ENCODE data around the gene C5. TPM values are rescaled to one million over a fixed set of nuclear protein-coding genes. Genes with fewer than 3 reads are reported as not detected.

The C5 gene
- total RNA-seq, 2 experiments from 2014 or later: 0.99 to 1.6 TPM

DNA sequence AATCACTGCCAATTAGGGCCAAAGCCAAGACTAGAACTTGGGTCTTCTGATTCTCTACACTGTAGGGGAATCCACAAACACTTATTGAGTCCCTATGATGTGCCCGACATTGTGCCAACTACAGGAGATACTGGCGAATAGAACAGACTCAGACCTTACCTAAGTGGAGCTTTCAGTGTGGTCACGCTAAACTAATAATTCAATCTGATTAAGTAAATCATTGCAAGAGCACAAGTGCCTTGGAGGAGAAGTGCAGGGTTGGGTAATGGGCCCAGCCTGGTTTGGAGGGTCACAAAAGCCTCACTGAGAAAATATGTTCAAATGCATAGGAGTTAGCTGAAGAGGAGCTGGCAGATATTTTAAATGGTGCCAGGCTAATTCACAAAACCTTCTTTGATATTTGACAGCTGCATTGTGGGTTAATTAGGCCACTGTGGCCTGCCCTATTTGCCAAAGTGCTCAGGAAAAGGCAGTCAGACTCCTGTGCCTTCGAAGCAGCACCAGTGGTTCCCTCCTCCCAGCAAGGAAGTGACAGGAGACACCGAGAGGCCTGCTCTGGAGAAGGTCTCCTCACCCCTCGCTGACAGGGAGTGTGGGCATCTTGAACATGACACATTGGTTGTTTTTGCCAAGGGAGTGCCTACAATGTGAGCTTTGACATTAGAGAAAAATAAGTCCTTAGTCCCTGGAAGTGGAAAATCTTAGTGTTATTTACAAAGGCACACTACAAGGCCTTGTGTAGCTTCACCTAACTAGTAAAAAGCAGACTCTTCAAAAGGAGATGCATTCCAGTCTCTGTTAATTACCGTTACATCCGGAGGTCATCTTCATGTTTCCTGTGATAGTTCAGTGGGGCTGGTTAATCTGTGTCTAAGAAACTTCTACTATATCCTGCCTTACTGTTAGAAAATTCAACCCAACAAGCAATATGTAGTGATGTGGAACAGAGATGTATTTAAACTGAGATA lies 99.4 kb downstream of the C5 start:
- Mint-ChIP-seq H3K4me1 (ENCODE audit: low read depth) (no peaks in the 10 kb centered on the region), H3K36me3 (ENCODE audit: low read depth) (no peaks in the 10 kb centered on the region), H3K9me3 (no peaks in the 10 kb centered on the region)

DNA sequence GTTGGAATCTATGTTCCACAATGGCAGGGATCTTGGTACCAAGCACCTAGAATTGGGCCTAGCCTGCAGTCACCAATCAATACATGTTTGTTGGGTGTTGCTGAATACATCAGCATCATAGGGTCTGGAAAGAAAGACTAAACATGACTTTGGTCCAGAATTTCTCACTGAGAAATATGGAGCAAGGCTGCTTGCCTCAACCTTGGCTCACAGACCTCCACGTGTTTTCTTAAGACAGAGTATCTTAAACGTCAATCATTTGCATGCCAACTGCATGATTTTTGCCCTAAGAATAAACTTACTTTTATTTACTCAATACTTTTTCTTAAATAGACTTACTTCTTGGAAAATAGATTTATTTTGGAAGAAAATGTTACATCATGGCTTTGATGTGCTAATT lies 100.8 kb downstream of the C5 start:
- DNase-seq: no peak
- Mint-ChIP-seq H3K27ac (no peak overlapping the region), H3K4me1 (ENCODE audit: low read depth) (no peaks in the 10 kb centered on the region), H3K4me3 (no peak overlapping the region), H3K27me3 (ENCODE audit: low read depth) (no peaks in the 10 kb centered on the region), H3K9me3 (no peaks in the 10 kb centered on the region), H3K36me3 (ENCODE audit: low read depth) (no peaks in the 10 kb centered on the region)
- intact Hi-C loops (cut with micrococcal nuclease): no loop called here
- CTCF ChIA-PET: no interaction called here

More for the DNA sequence above, 99.4 kb downstream of the C5 start:
- intact Hi-C loops (cut with micrococcal nuclease): no loop called here
- CTCF ChIA-PET: interaction anchor here (0.6 to 1.8 kb wide), 3 partner anchors 14 to 34 kb away, joined by 3 to 5 read pairs (median 4); no protein-coding TSS in a partner anchor
- Mint-ChIP-seq H3K27me3 (ENCODE audit: low read depth) (no peaks in the 10 kb centered on the region), H3K27ac (no peak overlapping the region), H3K4me3 (no peak overlapping the region)
- DNase-seq: no peak

DNA sequence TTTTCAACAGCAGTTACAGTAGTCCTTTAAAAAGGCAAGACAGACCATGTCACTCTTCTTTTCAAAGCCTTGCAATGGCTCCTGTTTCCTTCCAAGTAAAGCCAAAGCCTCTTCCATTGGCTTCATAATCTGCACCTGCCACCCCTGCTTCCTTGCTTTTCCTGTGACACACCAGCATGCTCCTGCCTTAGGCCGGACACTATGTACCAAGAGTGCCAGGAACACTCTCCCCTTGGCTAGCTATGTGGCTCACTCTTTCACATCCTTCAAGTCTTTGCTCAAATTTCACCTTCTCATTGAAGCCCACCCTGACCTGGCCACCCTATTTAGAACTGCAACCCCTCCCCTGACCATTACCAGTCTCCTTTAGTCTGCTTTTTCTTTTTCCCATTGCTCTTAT lies 101.3 kb downstream of the C5 start:
- no peak for DNase-seq
- Mint-ChIP-seq H3K36me3 (ENCODE audit: low read depth) (no peaks in the 10 kb centered on the region), H3K27me3 (ENCODE audit: low read depth) (no peaks in the 10 kb centered on the region), H3K9me3 (no peaks in the 10 kb centered on the region), H3K27ac (no peak overlapping the region), H3K4me3 (no peak overlapping the region), H3K4me1 (ENCODE audit: low read depth) (no peaks in the 10 kb centered on the region)
- intact Hi-C loops (cut with micrococcal nuclease): no loop called here
- CTCF ChIA-PET: no interaction called here

DNA sequence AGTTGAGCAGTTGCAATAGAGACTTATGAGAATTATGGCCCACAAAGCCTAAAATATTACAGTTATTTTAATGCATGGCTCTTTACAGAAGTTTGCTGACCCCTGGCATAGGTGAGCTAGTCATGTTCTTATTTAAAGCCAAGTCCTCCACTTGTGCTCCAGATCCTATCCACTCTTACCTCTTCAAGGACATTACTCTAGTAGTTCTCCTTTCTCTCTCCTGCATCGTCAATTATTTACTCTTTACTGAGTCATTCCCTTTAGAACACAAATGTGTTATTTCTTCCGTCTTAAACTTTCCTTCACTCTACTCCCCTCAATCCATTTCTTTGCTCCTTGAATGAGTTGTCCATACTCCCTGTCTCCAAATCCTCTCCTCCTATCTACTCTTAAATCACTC lies 102.9 kb downstream of the C5 start:
- Mint-ChIP-seq H3K4me1 (ENCODE audit: low read depth) (no peaks in the 10 kb centered on the region), H3K36me3 (ENCODE audit: low read depth) (no peaks in the 10 kb centered on the region), H3K4me3 (no peak overlapping the region), H3K27me3 (ENCODE audit: low read depth) (no peaks in the 10 kb centered on the region), H3K27ac (no peak overlapping the region), H3K9me3 (no peaks in the 10 kb centered on the region)
- intact Hi-C loops (cut with micrococcal nuclease): no loop called here
- DNase-seq: no peak
- CTCF ChIA-PET: no interaction called here

DNA sequence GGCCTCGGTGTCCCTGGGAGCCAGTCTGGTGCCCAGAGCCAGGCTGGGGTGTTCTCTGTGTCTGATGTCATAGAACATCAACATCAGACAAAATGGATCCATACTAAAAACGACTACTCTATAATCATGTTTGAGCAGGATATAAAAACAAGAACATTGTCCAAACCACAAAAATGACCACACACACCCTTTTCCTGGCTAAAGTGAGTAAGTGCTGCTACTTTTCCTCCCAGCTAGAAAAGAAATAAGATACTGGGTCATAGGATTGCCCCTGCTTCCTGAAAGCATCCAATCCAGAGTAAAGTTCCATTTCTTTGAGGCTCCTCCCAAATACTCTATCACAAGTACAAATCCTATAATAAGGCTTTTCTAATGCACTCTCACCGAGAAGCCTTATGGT lies 103.8 kb downstream of the C5 start:
- H3K4me1 Mint-ChIP-seq (ENCODE audit: low read depth): no peaks in the 10 kb centered on the region
- no peaks in the 10 kb centered on the region for H3K36me3 Mint-ChIP-seq (ENCODE audit: low read depth)
- DNase-seq: no peak
- H3K27me3 Mint-ChIP-seq (ENCODE audit: low read depth): no peaks in the 10 kb centered on the region
- no peak overlapping the region for H3K27ac Mint-ChIP-seq
- CTCF ChIA-PET: no interaction called here
- intact Hi-C loops (cut with micrococcal nuclease): no loop called here
- no peak overlapping the region for H3K4me3 Mint-ChIP-seq
- no peaks in the 10 kb centered on the region for H3K9me3 Mint-ChIP-seq

DNA sequence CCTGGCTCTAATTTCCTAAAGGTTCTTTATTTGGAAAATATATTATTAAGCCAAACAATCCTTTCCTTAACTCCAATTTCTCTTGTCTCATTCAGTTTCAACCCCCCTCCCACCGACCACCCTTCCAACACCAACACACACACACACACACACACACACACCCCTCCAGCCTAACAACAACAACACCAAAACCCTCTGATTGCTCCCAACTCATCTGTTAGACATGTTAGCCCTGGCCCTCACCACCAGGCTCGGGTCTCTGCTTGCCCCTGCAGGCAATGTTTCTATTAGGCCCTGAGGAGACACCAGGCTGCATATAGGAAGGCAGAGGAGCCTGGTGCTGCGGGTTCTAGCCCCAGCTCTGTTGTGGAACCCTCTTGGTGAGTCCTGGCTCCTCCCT lies 105.1 kb downstream of the C5 start:
- H3K4me1 Mint-ChIP-seq (ENCODE audit: low read depth): no peaks in the 10 kb centered on the region
- H3K9me3 Mint-ChIP-seq: no peaks in the 10 kb centered on the region
- no peaks in the 10 kb centered on the region for H3K27me3 Mint-ChIP-seq (ENCODE audit: low read depth)
- no peak for DNase-seq
- no peaks in the 10 kb centered on the region for H3K36me3 Mint-ChIP-seq (ENCODE audit: low read depth)
- CTCF ChIA-PET: no interaction called here
- intact Hi-C loops (cut with micrococcal nuclease): no loop called here
- no peak overlapping the region for H3K4me3 Mint-ChIP-seq
- no peak overlapping the region for H3K27ac Mint-ChIP-seq

DNA sequence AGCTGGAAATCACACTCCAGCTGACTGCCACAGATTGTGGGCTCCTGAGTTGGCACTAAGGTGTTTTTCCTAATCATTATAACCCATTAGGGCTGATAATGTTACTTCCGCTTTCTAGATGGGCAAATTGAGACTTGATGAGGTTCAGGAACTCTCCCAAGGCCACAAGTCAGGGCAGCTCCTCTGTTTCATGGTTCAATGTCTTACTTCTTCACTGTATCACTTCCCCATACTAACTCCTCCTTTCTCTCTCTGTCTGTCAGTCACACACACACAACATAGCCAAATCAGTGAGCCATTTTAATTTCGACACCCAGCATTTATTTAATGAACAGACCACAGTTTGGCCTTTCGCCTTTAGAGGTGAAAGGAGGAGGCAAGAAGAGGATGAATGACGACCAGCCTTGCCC lies 105.6 kb downstream of the C5 start:
- no peak for DNase-seq
- Mint-ChIP-seq H3K4me3 (no peak overlapping the region), H3K27ac (no peak overlapping the region), H3K36me3 (ENCODE audit: low read depth) (no peaks in the 10 kb centered on the region), H3K9me3 (no peaks in the 10 kb centered on the region), H3K4me1 (ENCODE audit: low read depth) (no peaks in the 10 kb centered on the region), H3K27me3 (ENCODE audit: low read depth) (no peaks in the 10 kb centered on the region)
- CTCF ChIA-PET: no interaction called here
- intact Hi-C loops (cut with micrococcal nuclease): no loop called here

DNA sequence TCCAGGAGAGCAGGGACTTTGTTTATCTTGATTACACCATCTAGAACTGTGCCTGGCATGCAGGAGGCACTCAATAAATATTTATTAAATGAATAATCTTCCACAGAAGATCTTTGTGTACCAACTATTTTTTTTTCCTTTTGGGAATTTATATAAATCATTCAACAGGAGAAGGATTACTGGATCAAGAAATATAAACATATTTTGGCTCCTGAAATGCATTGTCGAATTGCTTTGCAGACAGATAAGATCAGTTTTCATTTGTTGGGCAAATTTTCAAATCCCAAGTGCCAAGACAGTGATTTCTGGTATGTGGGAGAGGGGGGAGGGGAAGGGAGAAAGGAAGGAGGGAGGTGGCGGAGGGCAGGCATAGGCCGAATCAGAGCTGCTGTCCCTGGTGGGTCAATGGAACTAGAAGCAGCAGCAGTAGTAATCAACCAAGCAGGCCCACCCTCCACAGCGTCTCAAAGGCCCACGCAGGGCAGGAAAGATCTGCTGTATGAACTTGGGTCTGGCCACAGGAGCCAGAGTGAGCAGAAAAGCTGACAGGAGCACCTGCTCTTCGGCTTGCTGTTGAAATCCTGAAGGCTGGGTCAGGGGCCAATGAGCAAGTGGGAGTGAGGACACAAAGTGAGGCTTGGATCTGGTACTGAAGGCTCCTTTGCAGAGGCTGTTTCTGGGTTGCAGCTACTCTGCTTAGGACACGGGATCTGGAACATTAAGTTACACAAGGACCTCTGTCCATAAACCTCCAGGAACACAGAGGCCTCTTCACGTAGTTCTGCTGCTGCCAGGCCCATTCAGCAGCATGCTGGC lies 107.7 kb downstream of the C5 start:
- intact Hi-C loops (cut with micrococcal nuclease): no loop called here

DNA sequence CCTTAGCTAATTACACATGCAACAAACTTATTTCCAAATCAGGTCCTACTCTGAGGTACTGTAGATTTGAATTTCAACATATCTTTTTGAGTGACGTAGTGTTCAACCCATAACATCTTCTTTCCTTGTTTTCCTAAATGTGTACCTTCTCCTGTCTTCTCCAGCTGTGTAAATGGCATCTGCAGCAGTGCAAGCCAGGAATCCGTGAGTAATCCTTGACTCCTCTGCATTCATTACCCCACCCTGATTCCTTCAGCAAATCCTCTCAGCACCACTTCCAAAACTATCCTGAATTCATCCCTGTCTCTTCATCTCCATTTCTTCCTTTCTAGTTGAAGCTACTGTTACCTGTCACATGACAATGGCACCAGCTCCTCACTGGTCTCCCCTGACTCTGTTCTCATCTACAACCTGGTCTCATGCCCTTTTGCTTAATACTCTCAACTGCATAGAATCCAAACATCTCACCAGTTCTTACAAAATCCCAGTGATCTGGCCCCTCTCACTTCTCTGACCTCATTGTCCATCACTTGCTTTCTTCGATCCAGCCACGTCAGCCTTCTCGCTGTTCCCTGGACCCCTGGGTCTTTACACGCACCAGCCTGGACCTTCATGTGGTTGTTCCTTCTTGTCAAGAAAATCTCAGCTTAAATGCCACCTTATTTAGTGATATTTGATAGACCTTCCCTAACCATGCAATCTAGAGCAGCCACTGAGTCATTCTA lies 108.9 kb downstream of the C5 start:
- no peaks in the 10 kb centered on the region for H3K27me3 Mint-ChIP-seq (ENCODE audit: low read depth)
- no peak overlapping the region for H3K27ac Mint-ChIP-seq
- intact Hi-C loops (cut with micrococcal nuclease): no loop called here
- no peak overlapping the region for H3K4me3 Mint-ChIP-seq
- DNase-seq: no peak
- peaks cover 16% of the 10 kb centered on the region for H3K4me1 Mint-ChIP-seq (ENCODE audit: low read depth)
- no peaks in the 10 kb centered on the region for H3K36me3 Mint-ChIP-seq (ENCODE audit: low read depth)
- no peaks in the 10 kb centered on the region for H3K9me3 Mint-ChIP-seq
- CTCF ChIA-PET: interaction anchor here (0.6 kb wide), 1 partner anchor 211 kb away, joined by 3 read pairs; no protein-coding TSS in a partner anchor

More for the DNA sequence above, 107.7 kb downstream of the C5 start:
- H3K27me3 Mint-ChIP-seq (ENCODE audit: low read depth): no peaks in the 10 kb centered on the region
- no peaks in the 10 kb centered on the region for H3K36me3 Mint-ChIP-seq (ENCODE audit: low read depth)
- no peak for DNase-seq
- no peak overlapping the region for H3K4me3 Mint-ChIP-seq
- no peaks in the 10 kb centered on the region for H3K9me3 Mint-ChIP-seq
- no peak overlapping the region for H3K27ac Mint-ChIP-seq
- CTCF ChIA-PET: no interaction called here
- H3K4me1 Mint-ChIP-seq (ENCODE audit: low read depth): peaks cover 4% of the 10 kb centered on the region

DNA sequence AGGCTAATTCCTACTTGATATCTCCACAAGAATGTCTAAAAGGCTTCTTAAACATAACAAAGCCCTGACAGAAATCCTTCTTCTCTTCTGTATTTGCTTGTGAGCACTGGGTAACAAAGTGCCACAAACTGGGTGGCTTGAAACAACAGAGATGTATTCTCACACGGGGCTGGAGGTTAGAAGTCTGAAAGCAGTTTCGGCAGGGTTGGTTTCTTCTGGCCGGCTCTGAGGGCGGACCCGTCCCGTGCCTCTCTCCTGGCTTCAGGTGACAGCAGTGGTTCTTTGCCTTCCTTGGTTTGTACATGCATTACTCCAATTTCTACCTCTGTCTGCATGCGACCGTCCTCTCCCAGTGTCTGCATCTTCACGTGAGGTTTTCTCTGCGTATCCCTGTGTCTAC lies 109.5 kb downstream of the C5 start:
- no peak for DNase-seq
- peaks cover 22% of the 10 kb centered on the region for H3K4me1 Mint-ChIP-seq (ENCODE audit: low read depth)
- intact Hi-C loops (cut with micrococcal nuclease): no loop called here
- CTCF ChIA-PET: no interaction called here
- H3K4me3 Mint-ChIP-seq: no peak overlapping the region
- H3K27ac Mint-ChIP-seq: no peak overlapping the region
- no peaks in the 10 kb centered on the region for H3K36me3 Mint-ChIP-seq (ENCODE audit: low read depth)
- no peaks in the 10 kb centered on the region for H3K27me3 Mint-ChIP-seq (ENCODE audit: low read depth)
- H3K9me3 Mint-ChIP-seq: no peaks in the 10 kb centered on the region

DNA sequence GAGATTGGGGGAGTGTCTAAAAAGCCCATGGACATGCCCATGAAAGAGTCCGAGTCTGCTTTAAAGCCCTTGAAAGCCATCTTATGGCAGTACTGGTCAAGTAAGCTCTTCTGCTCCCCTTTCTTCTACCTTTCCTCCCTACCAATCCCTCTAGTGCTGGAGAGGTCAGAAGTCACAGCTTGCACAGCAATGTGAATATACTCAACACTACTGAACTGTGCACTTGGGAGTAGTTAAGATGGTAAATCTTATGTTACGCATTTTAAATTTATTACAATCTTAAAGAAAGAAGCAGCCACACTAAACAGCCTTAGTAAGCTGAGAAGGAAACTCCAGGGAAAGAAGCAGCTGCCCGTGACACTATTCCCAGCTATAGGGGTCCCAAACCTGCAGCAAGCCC lies 111.2 kb downstream of the C5 start:
- no peaks in the 10 kb centered on the region for H3K36me3 Mint-ChIP-seq (ENCODE audit: low read depth)
- no peak overlapping the region for H3K4me3 Mint-ChIP-seq
- H3K27ac Mint-ChIP-seq: no peak overlapping the region
- no peak for DNase-seq
- intact Hi-C loops (cut with micrococcal nuclease): loop anchor here (5.0 kb wide), 1 partner anchor 322 kb away; no protein-coding TSS in a partner anchor
- peaks cover 37% of the 10 kb centered on the region for H3K4me1 Mint-ChIP-seq (ENCODE audit: low read depth)
- H3K27me3 Mint-ChIP-seq (ENCODE audit: low read depth): no peaks in the 10 kb centered on the region
- CTCF ChIA-PET: interaction anchor here (0.5 to 1.5 kb wide), 6 partner anchors 15 to 235 kb away, joined by 3 to 6 read pairs (median 3); no protein-coding TSS in a partner anchor
- H3K9me3 Mint-ChIP-seq: no peaks in the 10 kb centered on the region

DNA sequence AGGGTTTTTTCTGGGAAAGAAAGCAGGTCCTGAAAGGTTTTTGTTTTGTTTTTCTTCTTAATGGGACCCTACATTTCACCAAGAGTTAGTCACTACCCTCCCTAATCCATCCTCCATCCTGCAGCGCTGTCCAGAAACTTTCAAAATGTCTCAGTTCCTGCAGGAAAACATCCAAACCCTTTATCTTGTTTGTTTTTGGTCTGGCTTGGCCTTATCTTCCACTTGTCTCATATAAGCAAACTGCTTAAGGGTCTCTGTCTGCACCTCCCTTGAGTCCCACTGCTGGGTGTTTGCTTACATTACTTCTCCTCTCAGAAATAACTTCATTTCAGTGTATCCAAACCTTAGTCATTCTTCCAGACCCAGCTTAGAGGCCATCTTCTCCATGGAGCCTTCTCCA lies 112.5 kb downstream of the C5 start:
- Mint-ChIP-seq H3K36me3 (ENCODE audit: low read depth) (no peaks in the 10 kb centered on the region), H3K4me3 (no peak overlapping the region), H3K9me3 (no peaks in the 10 kb centered on the region), H3K4me1 (ENCODE audit: low read depth) (peaks cover 49% of the 10 kb centered on the region), H3K27ac (peak overlapping the region; percentile 99), H3K27me3 (ENCODE audit: low read depth) (no peaks in the 10 kb centered on the region)
- CTCF ChIA-PET: interaction anchor here (0.9 to 3.3 kb wide), 9 partner anchors 14 to 182 kb away, joined by 3 to 15 read pairs (median 3); no protein-coding TSS in a partner anchor
- no peak for DNase-seq
- intact Hi-C loops (cut with micrococcal nuclease): loop anchor here (5.0 kb wide), 1 partner anchor 320 kb away; no protein-coding TSS in a partner anchor
